B cell (primary cell): ENCODE measurements around the gene GPD1. TPM values are rescaled to one million over a fixed set of nuclear protein-coding genes. Genes with fewer than 3 reads are reported as not detected.

Source experiments
- ATAC-seq: fragments of 200-7000 bp; cut with Tn5 transposase; one replicate; pipeline ENCODE4 v1.10.0; 2021; ENCODE audit warnings: low read depth, mild to moderate bottlenecking, moderate number of reproducible peaks, moderate library complexity
- CTCF ChIA-PET: fragments of 350-600 bp; sonication (Branson Sonifier 250); formaldehyde crosslinking; loops from one replicate; lab custom pipeline; 2021; ENCODE audit warnings: antibody characterized with exemption, inconsistent platforms; lab: Charles Lee
- POLR2A ChIA-PET: fragments of 350-600 bp; sonication (Branson Sonifier 250); formaldehyde crosslinking; loops from one replicate; lab custom pipeline; 2021; ENCODE audit warnings: antibody characterized with exemption; lab: Charles Lee
- DNase-seq: peaks from one replicate; pipeline ENCODE4 v3.0.0; 2013
- H2AFZ ChIP-seq: 2 replicates; pipeline ENCODE4 v1.6.1; 2012; ENCODE audit warnings: mild to moderate bottlenecking, low read depth, low read length; ENCODE audit not compliant: insufficient read depth, poor library complexity, severe bottlenecking
- H3K27ac ChIP-seq, 2 donors: 1 replicate in 1 of 2; 2 replicates in 1 of 2; pipeline ENCODE4 v1.5.1; 2012 to 2013; ENCODE audit warnings: low read length in 2 of 2, mild to moderate bottlenecking in 2 of 2, moderate library complexity in 1 of 2
- H3K27me3 ChIP-seq, 4 experiments: fragments of 200-600 bp in 1 of 4; sonication (generic) in 1 of 4; replicated peaks in 1 of 4; 1 replicate in 2 of 4; 2 replicates in 2 of 4; pipeline versions ENCODE4 v1.6.1 to v1.7.0; 2013 to 2016; ENCODE audit warnings: low read length in 3 of 4, mild to moderate bottlenecking in 2 of 4, mixed read lengths in 1 of 4, moderate library complexity in 1 of 4; ENCODE audit not compliant: insufficient read depth in 4 of 4, control insufficient read depth in 3 of 4; ENCODE audit errors: control extremely low read depth in 1 of 4
- H3K36me3 ChIP-seq, 2 experiments: replicated peaks in 1 of 2; 1 replicate in 1 of 2; 2 replicates in 1 of 2; pipeline versions ENCODE4 v1.6.1 to v1.7.1; 2013; ENCODE audit warnings: low read length in 1 of 2; ENCODE audit not compliant: insufficient read depth in 2 of 2, control insufficient read depth in 1 of 2; ENCODE audit errors: control extremely low read depth in 1 of 2, extremely low read depth in 1 of 2
- H3K4me1 ChIP-seq, 2 donors: fragments of 200-600 bp in 1 of 2; sonication (generic) in 1 of 2; 1 replicate in 1 of 2; 2 replicates in 1 of 2; pipeline versions ENCODE4 v1.5.1 to v1.6.1; 2013 to 2017; ENCODE audit warnings: low read length in 2 of 2; ENCODE audit not compliant: control insufficient read depth in 2 of 2, insufficient read depth in 2 of 2
- H3K4me2 ChIP-seq: replicated peaks from 2 replicates; pipeline ENCODE3; 2012; ENCODE audit warnings: mild to moderate bottlenecking, low read depth, low read length; ENCODE audit not compliant: poor library complexity, severe bottlenecking
- H3K4me3 ChIP-seq, 5 experiments: fragments of 200-600 bp in 1 of 5; sonication (generic) in 1 of 5; 1 replicate in 3 of 5; 2 replicates in 2 of 5; pipeline versions ENCODE4 v1.5.1 to v1.7.0; 2011 to 2016; ENCODE audit warnings: low read length in 4 of 5, mild to moderate bottlenecking in 4 of 5, low read depth in 2 of 5, control low read depth in 1 of 5, moderate library complexity in 1 of 5; ENCODE audit not compliant: insufficient read depth in 1 of 5; ENCODE audit errors: control extremely low read depth in 1 of 5, extremely low read depth in 1 of 5
- H3K79me2 ChIP-seq: fragments of 200-600 bp; sonication (generic); one replicate; pipeline ENCODE4 v1.6.0; 2016; ENCODE audit warnings: low read length; ENCODE audit not compliant: control insufficient read depth, insufficient read depth
- H3K9ac ChIP-seq: fragments of 200-600 bp; sonication (generic); 2 replicates; pipeline ENCODE4 v1.6.1; 2017; ENCODE audit warnings: mild to moderate bottlenecking, low read length, moderate library complexity
- H3K9me3 ChIP-seq, 3 donors: one replicate each; pipeline versions ENCODE4 v1.6.1 to v1.7.1; 2013; ENCODE audit warnings: low read length in 2 of 3; ENCODE audit not compliant: control insufficient read depth in 2 of 3, insufficient read depth in 1 of 3; ENCODE audit errors: control extremely low read depth in 1 of 3
- H4K20me1 ChIP-seq: 2 replicates; pipeline ENCODE4 v1.6.0; 2012; ENCODE audit warnings: mild to moderate bottlenecking, low read length; ENCODE audit not compliant: insufficient read depth, control insufficient read depth, poor library complexity, severe bottlenecking
- H3K27ac Mint-ChIP-seq: one replicate; pipeline ENCODE4 v1.8.0; 2021; ENCODE audit warnings: mixed read lengths
- H3K27me3 Mint-ChIP-seq: one replicate; pipeline ENCODE4 v1.8.0; 2021; ENCODE audit warnings: mixed read lengths
- H3K4me1 Mint-ChIP-seq: one replicate; pipeline ENCODE4 v1.8.0; 2021; ENCODE audit warnings: mixed read lengths
- H3K4me3 Mint-ChIP-seq: one replicate; pipeline ENCODE4 v1.8.0; 2021; ENCODE audit warnings: mixed read lengths
- H3K9me3 Mint-ChIP-seq: one replicate; pipeline ENCODE4 v1.8.0; 2022; ENCODE audit warnings: mixed read lengths; ENCODE audit not compliant: insufficient read depth
- EZH2 ChIP-seq: IDR thresholded peaks from 2 replicates; pipeline ENCODE4 v1.6.1; 2012; ENCODE audit warnings: borderline replicate concordance, low read depth, mild to moderate bottlenecking, moderate library complexity, low read length; ENCODE audit not compliant: insufficient read depth, poor library complexity, severe bottlenecking
- WGBS: methylation state at CpG from one replicate; pipeline ENCODE4 v1.1.5; 2013; ENCODE audit warnings: missing lambda C conversion rate; ENCODE audit not compliant: insufficient coverage; 5-methylcytosine and 5-hydroxymethylcytosine counted together
- intact Hi-C: fragments of 100-400 bp; cut with micrococcal nuclease; formaldehyde crosslinking; loops from one replicate; pipeline ENCODE4 v1.10.0; 2022
- polyA plus RNA-seq: library from polyadenylated mRNA; depleted of rRNA; stranded (reverse); fragments of >200 nt; gene quantifications from 2 replicates; pipeline ENCODE4 v1.2.3, GENCODE V29; 2012
- total RNA-seq, 2 donors: library from RNA; stranded (reverse); fragments of 120-200 nt in 1 of 2; gene quantifications; 1 replicate in 1 of 2; 2 replicates in 1 of 2; pipeline versions ENCODE4 v1.2.3 to v1.2.4, GENCODE V29; 2013 to 2022
- TF ChIP-seq, protein P1 (sequence below): fragments of 200-600 bp; IDR thresholded peaks from one replicate; pipeline ENCODE4 v1.8.0; 2022; ENCODE audit warnings: antibody characterized with exemption, mild to moderate bottlenecking

The GPD1 gene
- total and polyA plus RNA-seq, 2 donors (not counting 1 experiment from before 2014, with no cell fraction given): 0.54 to 1.1 TPM

DNA sequence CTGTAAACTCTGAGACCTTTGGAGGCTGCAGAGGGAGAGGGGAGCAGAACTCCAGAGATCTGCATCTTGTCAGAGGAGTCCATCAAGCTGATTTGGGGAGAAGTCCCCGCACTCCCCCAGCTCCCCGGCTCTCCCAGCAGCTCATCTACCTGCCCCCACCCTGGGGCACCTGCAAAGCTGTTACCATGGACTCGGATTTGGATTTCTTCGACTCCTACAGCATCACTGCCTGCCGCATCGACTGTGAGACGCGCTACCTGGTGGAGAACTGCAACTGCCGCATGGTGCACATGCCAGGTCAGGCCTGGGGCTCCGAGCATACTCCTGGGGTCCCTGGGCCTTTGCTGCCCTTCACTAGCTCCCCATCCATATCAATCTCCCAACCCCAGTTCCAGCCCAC, 25.5 kb upstream of the GPD1 start:
- intact Hi-C loops: no loop called here

DNA sequence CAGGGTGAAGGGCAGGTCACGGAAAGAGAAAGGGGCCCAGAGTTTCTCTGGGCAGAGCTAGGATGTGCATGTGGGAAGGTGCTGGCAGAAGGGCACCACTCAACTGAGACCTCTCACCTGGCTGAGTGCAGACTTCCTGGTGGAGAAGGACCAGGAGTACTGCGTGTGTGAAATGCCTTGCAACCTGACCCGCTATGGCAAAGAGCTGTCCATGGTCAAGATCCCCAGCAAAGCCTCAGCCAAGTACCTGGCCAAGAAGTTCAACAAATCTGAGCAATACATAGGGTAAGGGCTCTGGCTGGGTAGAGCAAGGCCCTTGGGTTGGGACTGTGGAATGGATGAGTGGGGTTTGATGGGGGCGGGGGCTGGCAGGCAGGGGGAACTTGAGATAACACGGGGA, 24.0 kb upstream of the GPD1 start:
- H3K27me3 Mint-ChIP-seq: peaks cover 2% of the 10 kb centered on the region
- no peaks in the 10 kb centered on the region for H3K9me3 Mint-ChIP-seq
- ATAC-seq (no peak), DNase-seq (no peak)
- H3K27ac Mint-ChIP-seq: no peak overlapping the region
- TF ChIP-seq, protein P1, sequence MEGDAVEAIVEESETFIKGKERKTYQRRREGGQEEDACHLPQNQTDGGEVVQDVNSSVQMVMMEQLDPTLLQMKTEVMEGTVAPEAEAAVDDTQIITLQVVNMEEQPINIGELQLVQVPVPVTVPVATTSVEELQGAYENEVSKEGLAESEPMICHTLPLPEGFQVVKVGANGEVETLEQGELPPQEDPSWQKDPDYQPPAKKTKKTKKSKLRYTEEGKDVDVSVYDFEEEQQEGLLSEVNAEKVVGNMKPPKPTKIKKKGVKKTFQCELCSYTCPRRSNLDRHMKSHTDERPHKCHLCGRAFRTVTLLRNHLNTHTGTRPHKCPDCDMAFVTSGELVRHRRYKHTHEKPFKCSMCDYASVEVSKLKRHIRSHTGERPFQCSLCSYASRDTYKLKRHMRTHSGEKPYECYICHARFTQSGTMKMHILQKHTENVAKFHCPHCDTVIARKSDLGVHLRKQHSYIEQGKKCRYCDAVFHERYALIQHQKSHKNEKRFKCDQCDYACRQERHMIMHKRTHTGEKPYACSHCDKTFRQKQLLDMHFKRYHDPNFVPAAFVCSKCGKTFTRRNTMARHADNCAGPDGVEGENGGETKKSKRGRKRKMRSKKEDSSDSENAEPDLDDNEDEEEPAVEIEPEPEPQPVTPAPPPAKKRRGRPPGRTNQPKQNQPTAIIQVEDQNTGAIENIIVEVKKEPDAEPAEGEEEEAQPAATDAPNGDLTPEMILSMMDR: no peak
- no peak for TF ChIP-seq EZH2
- POLR2A ChIA-PET: no interaction called here
- H3K9ac ChIP-seq: no peak overlapping the region
- no peaks in the 10 kb centered on the region for H3K27me3 ChIP-seq
- no peak overlapping the region for H2AFZ ChIP-seq
- no peaks in the 10 kb centered on the region for H3K36me3 ChIP-seq
- H3K4me3 Mint-ChIP-seq: no peak overlapping the region
- no peak overlapping the region for H3K27ac ChIP-seq
- H3K4me1 ChIP-seq: peaks cover 0 to 14% of the 10 kb centered on the region in 2 donors
- CTCF ChIA-PET: interaction anchor here (1.1 to 15.9 kb wide), 5 partner anchors 9 to 96 kb away, joined by 3 to 343 read pairs (median 4); partner anchors contain the start of gene CERS5
- H3K4me3 ChIP-seq: no peak overlapping the region
- H3K4me2 ChIP-seq: no peak overlapping the region
- H3K79me2 ChIP-seq: peaks cover 7% of the 10 kb centered on the region
- no peaks in the 10 kb centered on the region for H4K20me1 ChIP-seq
- H3K4me1 Mint-ChIP-seq: peaks cover 8% of the 10 kb centered on the region
- no peaks in the 10 kb centered on the region for H3K9me3 ChIP-seq
- WGBS: 97% methylated on average over 3 of the region's 5 CpGs
- intact Hi-C loops: no loop called here

More for the DNA sequence above, 25.5 kb upstream of the GPD1 start:
- H4K20me1 ChIP-seq: no peaks in the 10 kb centered on the region
- H3K9ac ChIP-seq: no peak overlapping the region
- H3K9me3 Mint-ChIP-seq: no peaks in the 10 kb centered on the region
- POLR2A ChIA-PET: no interaction called here
- no peak overlapping the region for H2AFZ ChIP-seq
- H3K79me2 ChIP-seq: peaks cover 7% of the 10 kb centered on the region
- TF ChIP-seq, protein P1: no peak
- no peak for TF ChIP-seq EZH2
- H3K4me3 ChIP-seq: no peak overlapping the region
- CTCF ChIA-PET: interaction anchor here (1.1 to 15.9 kb wide), 3 partner anchors 10 to 95 kb away, joined by 4 to 343 read pairs (median 5); partner anchors contain the start of gene CERS5
- H3K27ac ChIP-seq: no peak overlapping the region
- no peaks in the 10 kb centered on the region for H3K36me3 ChIP-seq
- H3K4me1 ChIP-seq: peaks cover 0 to 7% of the 10 kb centered on the region in 2 donors
- no peak overlapping the region for H3K4me2 ChIP-seq
- ATAC-seq (no peak), DNase-seq (no peak)
- H3K27me3 Mint-ChIP-seq: peaks cover 2% of the 10 kb centered on the region
- H3K4me3 Mint-ChIP-seq: no peak overlapping the region
- 92% methylated on average over 10 of the region's 10 CpGs for WGBS
- no peaks in the 10 kb centered on the region for H3K9me3 ChIP-seq
- H3K4me1 Mint-ChIP-seq: no peaks in the 10 kb centered on the region
- no peaks in the 10 kb centered on the region for H3K27me3 ChIP-seq
- no peak overlapping the region for H3K27ac Mint-ChIP-seq
